Activated CD4-positive, alpha-beta T cell treated with anti-CD3 and anti-CD28 coated beads for 48 hours (primary cell): ENCODE data around the gene SCUBE3.

Experiments
- DNase-seq: peaks from one replicate; pipeline ENCODE4 v3.0.0-alpha.2; 2020

Gene SCUBE3

GRCh38 chr6:35214869-35215664, 1.3 kb downstream of the SCUBE3 start:
- DNase-seq = no peak

- DNase-seq = no peak
Measured at GRCh38 chr6:35215665-35216411, 2.1 kb downstream of the SCUBE3 start.

GRCh38 chr6:35216412-35216732, 2.6 kb downstream of the SCUBE3 start:
- no peak for DNase-seq

- no peak for DNase-seq
Measured at GRCh38 chr6:35216851-35217811, 3.4 kb downstream of the SCUBE3 start.

- DNase-seq = no peak
Measured at GRCh38 chr6:35218021-35218420, 4.3 kb downstream of the SCUBE3 start.

- no peak for DNase-seq
Measured at GRCh38 chr6:35218456-35218855, 4.7 kb downstream of the SCUBE3 start.

- no peak for DNase-seq
Measured at GRCh38 chr6:35219683-35220326, 6.0 kb downstream of the SCUBE3 start.

- DNase-seq = no peak
Measured at GRCh38 chr6:35220711-35221110, 7.0 kb downstream of the SCUBE3 start.

GRCh38 chr6:35223396-35223795, 9.6 kb downstream of the SCUBE3 start:
- no peak for DNase-seq

- no peak for DNase-seq
Measured at GRCh38 chr6:35224720-35225119, 11.0 kb downstream of the SCUBE3 start.

GRCh38 chr6:35228481-35228880, 14.7 kb downstream of the SCUBE3 start:
- DNase-seq = no peak

GRCh38 chr6:35229304-35229703, 15.5 kb downstream of the SCUBE3 start:
- DNase-seq = no peak

- DNase-seq = no peak
Measured at GRCh38 chr6:35230498-35230897, 16.7 kb downstream of the SCUBE3 start.

GRCh38 chr6:35230950-35231349, 17.2 kb downstream of the SCUBE3 start:
- no peak for DNase-seq

GRCh38 chr6:35231563-35231962, 17.8 kb downstream of the SCUBE3 start:
- no peak for DNase-seq

- DNase-seq = no peak
Measured at GRCh38 chr6:35234901-35235300, 21.1 kb downstream of the SCUBE3 start.

- DNase-seq = no peak
Measured at GRCh38 chr6:35236223-35236622, 22.5 kb downstream of the SCUBE3 start.

- DNase-seq = no peak
Measured at GRCh38 chr6:35237476-35237875, 23.7 kb downstream of the SCUBE3 start.

GRCh38 chr6:35238843-35239289, 25.1 kb downstream of the SCUBE3 start:
- DNase-seq = no peak

- DNase-seq = no peak
Measured at GRCh38 chr6:35239581-35239980, 25.8 kb downstream of the SCUBE3 start.

- DNase-seq = peak; percentile 85
Measured at GRCh38 chr6:35240838-35241801, 27.4 kb downstream of the SCUBE3 start.
